GM12878 (cell line): Measurements from ENCODE around the gene PLPP2. TPM values are rescaled to one million over a fixed set of nuclear protein-coding genes. Genes with fewer than 3 reads are reported as not detected.

Experiments
- ATAC-seq: fragments of 200-7000 bp; cut with Tn5 transposase; 3 replicates; pipeline ENCODE4 v1.9.1; 2020; ENCODE audit warnings: mild to moderate bottlenecking, moderate library complexity
- BruUV-seq: library from RNA; stranded (reverse); fragments of 400-500 nt; replicated peaks from 2 replicates; lab custom pipeline; 2021; lab: Mats Ljungman, UMichigan
- CTCF ChIA-PET: fragments of 300-600 bp; sonication (Branson Sonifier 250); formaldehyde crosslinking; extraction: SDS; loops from one replicate; lab custom pipeline; 2021; ENCODE audit warnings: inconsistent platforms; lab: Yijun Ruan, JAX
- POLR2A ChIA-PET: fragments of 350-600 bp; formaldehyde crosslinking; extraction: SDS; loops from one replicate; lab custom pipeline; 2021; ENCODE audit warnings: inconsistent platforms; lab: Charles Lee
- RAD21 ChIA-PET: fragments of 300-600 bp; sonication (Branson Sonifier 250); formaldehyde crosslinking; loops from one replicate; lab custom pipeline; 2023; ENCODE audit warnings: antibody characterized with exemption; ENCODE audit not compliant: unreplicated experiment; lab: Charles Lee
- SMC1A ChIA-PET: fragments of 300-600 bp; sonication (Branson Sonifier 250); formaldehyde crosslinking; loops from one replicate; lab custom pipeline; 2023; ENCODE audit not compliant: unreplicated experiment, uncharacterized antibody; lab: Charles Lee
- DNase-seq: peaks from one replicate; pipeline ENCODE4 v3.0.0-alpha.2; 2011; ENCODE audit warnings: low read depth, low spot score
- FAIRE-seq: peaks from 3 replicates; lab custom pipeline; 2011; peaks lifted over from hg19 to GRCh38; lab: Jason Lieb, UNC
- H2AFZ ChIP-seq: 2 replicates; pipeline ENCODE4 v1.6.0; 2011; ENCODE audit warnings: low read depth, low read length, control low read depth; ENCODE audit not compliant: control insufficient read depth
- H3K27ac ChIP-seq: 2 replicates; pipeline ENCODE4 v1.5.1; 2011; ENCODE audit warnings: control low read depth; ENCODE audit not compliant: control insufficient read depth, insufficient read depth
- H3K27me3 ChIP-seq, 2 experiments: replicated peaks in 1 of 2; 2 replicates each; pipeline versions ENCODE4 v1.6.0 to v1.6.1; 2011; ENCODE audit warnings: low read length in 1 of 2; ENCODE audit not compliant: control insufficient read depth in 2 of 2, insufficient read depth in 2 of 2
- H3K36me3 ChIP-seq, 2 experiments: 2 replicates each; pipeline ENCODE4 v1.5.1; 2011; ENCODE audit warnings: low read length in 1 of 2; ENCODE audit not compliant: control insufficient read depth in 2 of 2, insufficient read depth in 2 of 2
- H3K4me1 ChIP-seq: 2 replicates; pipeline ENCODE4 v1.6.1; 2011; ENCODE audit warnings: mild to moderate bottlenecking, low read length, moderate library complexity, mixed read lengths; ENCODE audit not compliant: control insufficient read depth, insufficient read depth
- H3K4me2 ChIP-seq: 2 replicates; pipeline ENCODE4 v1.6.0; 2011; ENCODE audit warnings: control low read depth; ENCODE audit not compliant: control insufficient read depth, insufficient read depth
- H3K4me3 ChIP-seq: fragments of 200-600 bp; sonication (generic); 2 replicates; pipeline ENCODE4 v1.5.1; 2016
- H3K79me2 ChIP-seq: 2 replicates; pipeline ENCODE4 v1.6.0; 2011; ENCODE audit warnings: low read length; ENCODE audit not compliant: control insufficient read depth, insufficient read depth
- H3K9ac ChIP-seq: 2 replicates; pipeline ENCODE4 v1.8.0; 2011; ENCODE audit warnings: low read length, control low read depth, mixed read lengths; ENCODE audit not compliant: control insufficient read depth, insufficient read depth
- H3K9me3 ChIP-seq: replicated peaks from 3 replicates; pipeline ENCODE4 v1.5.1; 2011; ENCODE audit warnings: mild to moderate bottlenecking, low read length; ENCODE audit not compliant: control insufficient read depth, insufficient read depth
- H4K20me1 ChIP-seq: 2 replicates; pipeline ENCODE4 v1.6.0; 2011; ENCODE audit not compliant: control insufficient read depth, insufficient read depth
- BRCA1 ChIP-seq: IDR thresholded peaks from 2 replicates; pipeline ENCODE4 v1.6.1; 2011; ENCODE audit warnings: low read depth, low read length, improper control_type of control experiment
- CBFB ChIP-seq: IDR thresholded peaks from 2 replicates; pipeline ENCODE4 v1.6.1; 2016; ENCODE audit warnings: antibody characterized with exemption, low read depth
- CBX5 ChIP-seq: sonication (generic); IDR thresholded peaks from 2 replicates; pipeline ENCODE4 v1.6.1; 2016; ENCODE audit warnings: low read depth, moderate library complexity, mild to moderate bottlenecking, inconsistent platforms
- CHD1 ChIP-seq: IDR thresholded peaks from 2 replicates; pipeline ENCODE4 v1.6.1; 2012; ENCODE audit warnings: low read depth, low read length, improper control_type of control experiment
- CHD2 ChIP-seq: IDR thresholded peaks from 2 replicates; pipeline ENCODE4 v1.6.1; 2011; ENCODE audit warnings: low read depth, low read length, improper control_type of control experiment, borderline replicate concordance
- FOXM1 ChIP-seq: IDR thresholded peaks from 2 replicates; pipeline ENCODE4 v1.6.1; 2012; ENCODE audit warnings: low read depth, mild to moderate bottlenecking, inconsistent platforms, low read length, moderate library complexity
- HDAC2 ChIP-seq: fragments of 200-600 bp; sonication (generic); IDR thresholded peaks from 2 replicates; pipeline ENCODE4 v1.6.1; 2017
- IRF3 ChIP-seq: fragments of 450-650 bp; IDR thresholded peaks from 2 replicates; pipeline ENCODE4 v1.6.1; 2014; ENCODE audit warnings: mild to moderate bottlenecking
- MYB ChIP-seq: fragments of 150-350 bp; IDR thresholded peaks from 2 replicates; pipeline ENCODE4 v1.6.1; 2014; ENCODE audit warnings: mild to moderate bottlenecking, low read depth, low read length, borderline replicate concordance
- PAX5 ChIP-seq: IDR thresholded peaks from 2 replicates; pipeline ENCODE4 v1.6.1; 2011; ENCODE audit warnings: low read depth, low read length, borderline replicate concordance
- PML ChIP-seq: IDR thresholded peaks from 2 replicates; pipeline ENCODE4 v1.6.1; 2012; ENCODE audit warnings: low read length, inconsistent platforms
- POLR2AphosphoS5 ChIP-seq: IDR thresholded peaks from 2 replicates; pipeline ENCODE4 v1.6.1; 2011; ENCODE audit warnings: mild to moderate bottlenecking, low read length, inconsistent platforms
- RUNX3 ChIP-seq: IDR thresholded peaks from 2 replicates; pipeline ENCODE4 v1.6.1; 2012; ENCODE audit warnings: low read length, inconsistent platforms
- SMAD1 ChIP-seq: fragments of 450-650 bp; IDR thresholded peaks from 2 replicates; pipeline ENCODE4 v1.6.1; 2018; ENCODE audit warnings: mild to moderate bottlenecking, low read depth; ENCODE audit not compliant: partially characterized antibody
- STAT3 ChIP-seq: IDR thresholded peaks from 2 replicates; pipeline ENCODE4 v1.6.1; 2011; ENCODE audit warnings: low read depth, low read length, improper control_type of control experiment
- TAF1 ChIP-seq: IDR thresholded peaks from 2 replicates; pipeline ENCODE4 v1.6.1; 2011; ENCODE audit warnings: mild to moderate bottlenecking, low read depth, low read length, borderline replicate concordance
- ZNF207 ChIP-seq: fragments of 450-650 bp; IDR thresholded peaks from 2 replicates; pipeline ENCODE4 v1.6.1; 2014; ENCODE audit warnings: antibody characterized with exemption, mild to moderate bottlenecking, borderline replicate concordance
- ZNF622 ChIP-seq: fragments of 450-650 bp; IDR thresholded peaks from 2 replicates; pipeline ENCODE4 v1.6.1; 2017; ENCODE audit warnings: mild to moderate bottlenecking, inconsistent platforms
- WGBS: methylation state at CpG from one replicate; pipeline ENCODE4 v1.1.6; 2016; ENCODE audit warnings: low lambda C conversion rate; ENCODE audit not compliant: insufficient replicate concordance, insufficient coverage; ENCODE audit errors: missing lambda C conversion rate; 5-methylcytosine and 5-hydroxymethylcytosine counted together
- in situ Hi-C: fragments of 300-500 bp; cut with MboI; formaldehyde crosslinking; loops from 9 replicates; pipeline ENCODE4 v1.14.3; 2018; ENCODE audit warnings: mixed read lengths
- intact Hi-C: fragments of 100-400 bp; cut with micrococcal nuclease; formaldehyde crosslinking; loops from one replicate; pipeline ENCODE4 v1.14.2; 2022; ENCODE audit not compliant: unreplicated experiment
- polyA plus RNA-seq, 11 experiments: library from polyadenylated mRNA; depleted of rRNA in 4 of 11; unstranded in 6 of 11; stranded (reverse) in 5 of 11; fragments of >200 nt; fragmentation: Nextera tagmentation in 4 of 11; fragmentation: Illumina TruSeq in 1 of 11; extraction: Ambion mirVana in 4 of 11; extraction: Trizol in 1 of 11; gene quantifications; 1 replicate in 1 of 11; 2 replicates in 10 of 11; pipeline versions ENCODE4 v1.2.1 to v1.2.3, GENCODE V29; 2011 to 2016; ENCODE audit warnings: inconsistent platforms in 2 of 11, missing spikeins in 2 of 11, low read depth in 1 of 11
- total RNA-seq, 4 experiments: library from RNA; depleted of rRNA in 3 of 4; stranded (reverse); fragments of >200 nt in 3 of 4; fragmentation: Illumina TruSeq in 1 of 4; extraction: Trizol in 1 of 4; gene quantifications; 2 replicates each; pipeline versions ENCODE4 v1.2.1 to v1.2.3, GENCODE V29; 2013 to 2021
- TF ChIP-seq, protein P1 (sequence below): IDR thresholded peaks from 2 replicates; pipeline ENCODE4 v1.6.1; 2011; ENCODE audit warnings: borderline replicate concordance, low read depth, mild to moderate bottlenecking, moderate library complexity, low read length; ENCODE audit not compliant: insufficient read depth, poor library complexity, severe bottlenecking
- TF ChIP-seq, protein P2 (sequence below), 3 experiments: IDR thresholded peaks in 2 of 3; conservative IDR thresholded peaks in 1 of 3; 2 replicates each; pipeline ENCODE4 v1.5.1; 2011; ENCODE audit warnings: low read depth in 3 of 3, low read length in 3 of 3, mild to moderate bottlenecking in 3 of 3, control low read depth in 2 of 3, moderate library complexity in 2 of 3, inconsistent platforms in 1 of 3, mixed read lengths in 1 of 3; ENCODE audit not compliant: control insufficient read depth in 2 of 3, insufficient read depth in 1 of 3; ENCODE audit errors: extremely low read depth in 1 of 3
- TF ChIP-seq, protein P3 (sequence below): IDR thresholded peaks from 2 replicates; pipeline ENCODE4 v1.6.1; 2012; ENCODE audit warnings: low read depth, low read length, improper control_type of control experiment

The PLPP2 gene
- total and polyA plus RNA-seq, 10 of the 15 experiments (the other 5 are each of a cell fraction or from before 2014, with no cell fraction given): 0.04 to 0.62 (median 0.14) TPM; not detected in 7

DNA sequence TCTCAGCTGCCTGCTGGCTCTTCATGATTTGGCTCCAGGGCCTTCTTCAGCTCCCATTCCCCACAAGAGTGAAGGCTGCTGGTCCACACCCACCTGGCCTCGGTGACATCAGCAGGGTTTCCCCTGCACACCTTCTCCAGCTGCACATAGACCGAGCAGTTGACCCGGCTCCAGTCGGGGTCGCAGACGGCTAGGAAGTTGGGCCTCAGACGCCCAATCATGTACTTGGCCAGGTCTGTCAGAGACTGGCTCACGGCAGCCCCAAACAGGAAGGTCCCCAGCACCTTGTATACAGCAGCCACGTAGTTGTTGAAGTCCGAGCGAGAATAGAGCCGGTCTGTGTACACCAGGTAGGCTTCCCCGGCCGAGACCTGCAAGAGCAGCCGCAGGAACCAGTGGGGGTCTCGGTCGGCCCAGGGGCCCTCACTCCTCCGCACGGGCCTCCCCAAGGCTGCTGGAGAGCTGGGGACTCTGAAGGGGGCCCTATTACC is 3.8 kb downstream of the PLPP2 start (continued):
- TF ChIP-seq, protein P1, sequence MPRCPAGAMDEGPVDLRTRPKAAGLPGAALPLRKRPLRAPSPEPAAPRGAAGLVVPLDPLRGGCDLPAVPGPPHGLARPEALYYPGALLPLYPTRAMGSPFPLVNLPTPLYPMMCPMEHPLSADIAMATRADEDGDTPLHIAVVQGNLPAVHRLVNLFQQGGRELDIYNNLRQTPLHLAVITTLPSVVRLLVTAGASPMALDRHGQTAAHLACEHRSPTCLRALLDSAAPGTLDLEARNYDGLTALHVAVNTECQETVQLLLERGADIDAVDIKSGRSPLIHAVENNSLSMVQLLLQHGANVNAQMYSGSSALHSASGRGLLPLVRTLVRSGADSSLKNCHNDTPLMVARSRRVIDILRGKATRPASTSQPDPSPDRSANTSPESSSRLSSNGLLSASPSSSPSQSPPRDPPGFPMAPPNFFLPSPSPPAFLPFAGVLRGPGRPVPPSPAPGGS: no peak
- TF ChIP-seq ZNF207: no peak

- Histone ChIP-seq H3K4me2 (no peak overlapping the region), H3K27ac (no peak overlapping the region), H3K4me3 (no peak overlapping the region), H3K27me3 (no peaks in the 10 kb centered on the region; a peak in 1 of 4 replicates), H4K20me1 (no peaks in the 10 kb centered on the region), H3K9ac (no peak overlapping the region), H3K4me1 (no peaks in the 10 kb centered on the region), H3K9me3 (no peaks in the 10 kb centered on the region)
- ChIA-PET SMC1A (no interaction called here), CTCF (no interaction called here), RAD21 (no interaction called here), POLR2A (no interaction called here)
- DNase-seq (no peak), FAIRE-seq (no peak)
- intact Hi-C loops (no loop called here), in situ Hi-C loops (no loop called here)
- BruUV-seq: no TSS peak
- WGBS: 58% methylated on average over 10 of the region's 10 CpGs
- TF ChIP-seq CHD2 (no peak), CBFB (no peak), PAX5 (no peak), POLR2AphosphoS5 (no peak), STAT3 (no peak), MYB (no peak), CBX5 (no peak), PML (no peak), HDAC2 (no peak), RUNX3 (no peak), ZNF622 (no peak), SMAD1 (no peak), CHD1 (no peak), TAF1 (no peak), FOXM1 (no peak), BRCA1 (no peak), IRF3 (no peak)
- TF ChIP-seq, protein P2, sequence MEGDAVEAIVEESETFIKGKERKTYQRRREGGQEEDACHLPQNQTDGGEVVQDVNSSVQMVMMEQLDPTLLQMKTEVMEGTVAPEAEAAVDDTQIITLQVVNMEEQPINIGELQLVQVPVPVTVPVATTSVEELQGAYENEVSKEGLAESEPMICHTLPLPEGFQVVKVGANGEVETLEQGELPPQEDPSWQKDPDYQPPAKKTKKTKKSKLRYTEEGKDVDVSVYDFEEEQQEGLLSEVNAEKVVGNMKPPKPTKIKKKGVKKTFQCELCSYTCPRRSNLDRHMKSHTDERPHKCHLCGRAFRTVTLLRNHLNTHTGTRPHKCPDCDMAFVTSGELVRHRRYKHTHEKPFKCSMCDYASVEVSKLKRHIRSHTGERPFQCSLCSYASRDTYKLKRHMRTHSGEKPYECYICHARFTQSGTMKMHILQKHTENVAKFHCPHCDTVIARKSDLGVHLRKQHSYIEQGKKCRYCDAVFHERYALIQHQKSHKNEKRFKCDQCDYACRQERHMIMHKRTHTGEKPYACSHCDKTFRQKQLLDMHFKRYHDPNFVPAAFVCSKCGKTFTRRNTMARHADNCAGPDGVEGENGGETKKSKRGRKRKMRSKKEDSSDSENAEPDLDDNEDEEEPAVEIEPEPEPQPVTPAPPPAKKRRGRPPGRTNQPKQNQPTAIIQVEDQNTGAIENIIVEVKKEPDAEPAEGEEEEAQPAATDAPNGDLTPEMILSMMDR (IDR thresholded peaks at IDR 0.05 in 2 of 3, conservative IDR thresholded peaks at IDR 0.05 in 1 of 3; ENCODE audit: control insufficient read depth in 2 of 3, extremely low read depth in 1 of 3, insufficient read depth in 1 of 3, low read depth in 3 of 3, low read length in 3 of 3): no peak
- TF ChIP-seq, protein P3, sequence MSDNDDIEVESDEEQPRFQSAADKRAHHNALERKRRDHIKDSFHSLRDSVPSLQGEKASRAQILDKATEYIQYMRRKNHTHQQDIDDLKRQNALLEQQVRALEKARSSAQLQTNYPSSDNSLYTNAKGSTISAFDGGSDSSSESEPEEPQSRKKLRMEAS: no peak
- TF ChIP-seq, all 136 proteins: peak for 0
- H3K36me3 ChIP-seq: no peaks in the 10 kb centered on the region
- H2AFZ ChIP-seq: no peak overlapping the region
- ATAC-seq: no peak
- no peaks in the 10 kb centered on the region for H3K79me2 ChIP-seq
Observed at GRCh38 chr19:283395-283794, 7.8 kb downstream of the PLPP2 start.
